OCI-LY7 (cell line): Measurements from ENCODE around the gene LSAMP.

Source experiments
- CTCF ChIP-seq: fragments of 200-600 bp; sonication (generic); conservative IDR thresholded peaks from 2 replicates; pipeline ENCODE4 v1.5.1; 2014; ENCODE audit warnings: mild to moderate bottlenecking, antibody characterized with exemption, low read length, moderate library complexity, mixed read lengths
- EZH2phosphoT487 ChIP-seq: fragments of 200-600 bp; sonication (generic); IDR thresholded peaks from 2 replicates; pipeline ENCODE4 v1.6.1; 2018; ENCODE audit warnings: low read depth, borderline replicate concordance, mild to moderate bottlenecking, mixed run types, antibody characterized with exemption, low read length, moderate library complexity, mixed read lengths

- no peak for TF ChIP-seq CTCF
- no peak for TF ChIP-seq EZH2phosphoT487
Observed at GRCh38 chr3:116034794-116035193, 410.5 kb downstream of the LSAMP start.
